ENCODE data around the gene CACNA2D3. TPM values are rescaled to one million over a fixed set of nuclear protein-coding genes. Genes with fewer than 3 reads are reported as not detected.
A peak's percentile ranks its signal among the peaks of the same experiment; 100 is the strongest.

CACNA2D3 gene
- total RNA-seq, 8 experiments from 2014 or later: 0.49 to 20.7 (median 9.7) TPM; not detected in 1

- 68 to 100% (median 83%) methylated on average over 1 to 5 of the region's 5 CpGs; no CpG with 5 or more reads in 1 of the 10 experiments for WGBS, 10 experiments
- no peak for ATAC-seq (replicated peaks in 6 of 8)
- in situ Hi-C loops (cut with MboI; ENCODE audit: low pct_unique_long_range_greater_than_20kb in 2 of 9, low sequenced_read_pairs in 9 of 9, unreplicated experiment in 9 of 9): loop anchor here in 3 of 9 experiments (25.0 kb wide), 1 partner anchor 407 kb away; no protein-coding TSS in a partner anchor
- no peak overlapping the region for H3K27ac ChIP-seq
- peaks cover 17 to 26% of the 10 kb centered on the region in 2 donors for H3K4me1 ChIP-seq (replicated peaks in 1 of 2)
- no peak overlapping the region for H3K4me3 ChIP-seq
These were observed 721.9 kb downstream of the CACNA2D3 start for GRCh38 chr3:54844211-54844610.

GRCh38 chr3:54845011-54845410 is 722.7 kb downstream of the CACNA2D3 start:
- H3K4me1 ChIP-seq (replicated peaks in 1 of 2): peaks cover 21 to 26% of the 10 kb centered on the region in 2 donors
- peak in 1 of 8 experiments; percentile 13 for ATAC-seq (replicated peaks in 6 of 8)
- in situ Hi-C loops (cut with MboI; ENCODE audit: low pct_unique_long_range_greater_than_20kb in 2 of 9, low sequenced_read_pairs in 9 of 9, unreplicated experiment in 9 of 9): loop anchor here in 3 of 9 experiments (25.0 kb wide), 1 partner anchor 408 kb away; no protein-coding TSS in a partner anchor
- no peak overlapping the region for H3K27ac ChIP-seq
- H3K4me3 ChIP-seq: no peak overlapping the region
- 14 to 100% (median 57%) methylated on average over 1 to 4 of the region's 4 CpGs; no CpG with 5 or more reads in 1 of the 10 experiments for WGBS, 10 experiments

GRCh38 chr3:54845551-54845950 is 723.2 kb downstream of the CACNA2D3 start:
- in situ Hi-C loops (cut with MboI; ENCODE audit: low pct_unique_long_range_greater_than_20kb in 2 of 9, low sequenced_read_pairs in 9 of 9, unreplicated experiment in 9 of 9): loop anchor here in 3 of 9 experiments (25.0 kb wide), 1 partner anchor 408 kb away; no protein-coding TSS in a partner anchor
- WGBS, 10 experiments: 8 to 89% (median 37%) methylated on average over 1 to 5 of the region's 5 CpGs; no CpG with 5 or more reads in 1 of the 10 experiments
- Histone ChIP-seq H3K27ac (no peak overlapping the region), H3K4me3 (no peak overlapping the region), H3K4me1 (replicated peaks in 1 of 2) (peaks cover 21 to 29% of the 10 kb centered on the region in 2 donors)
- peak in 5 of 8 experiments; percentile 59 to 74 (median 69) for ATAC-seq (replicated peaks in 6 of 8)

GRCh38 chr3:54846119-54846518 is 723.8 kb downstream of the CACNA2D3 start:
- in situ Hi-C loops (cut with MboI; ENCODE audit: low pct_unique_long_range_greater_than_20kb in 2 of 9, low sequenced_read_pairs in 9 of 9, unreplicated experiment in 9 of 9): loop anchor here in 3 of 9 experiments (25.0 kb wide), 1 partner anchor 409 kb away; no protein-coding TSS in a partner anchor
- peak in 5 of 8 experiments; percentile 42 to 78 (median 76) for ATAC-seq (replicated peaks in 6 of 8)
- Histone ChIP-seq H3K4me3 (no peak overlapping the region), H3K4me1 (replicated peaks in 1 of 2) (peaks cover 21 to 31% of the 10 kb centered on the region in 2 donors), H3K27ac (no peak overlapping the region)
- 18 to 96% (median 80%) methylated on average over 2 to 4 of the region's 4 CpGs; no CpG with 5 or more reads in 1 of the 10 experiments for WGBS, 10 experiments

GRCh38 chr3:54847361-54847760 is 725.0 kb downstream of the CACNA2D3 start:
- ATAC-seq (replicated peaks in 6 of 8): peak in 2 of 8 experiments; percentile 33 to 52
- H3K27ac ChIP-seq: no peak overlapping the region
- H3K4me3 ChIP-seq: no peak overlapping the region
- 39 to 100% (median 84%) methylated on average over 1 to 4 of the region's 4 CpGs for WGBS, 10 experiments
- in situ Hi-C loops (cut with MboI; ENCODE audit: low pct_unique_long_range_greater_than_20kb in 2 of 9, low sequenced_read_pairs in 9 of 9, unreplicated experiment in 9 of 9): loop anchor here in 3 of 9 experiments (25.0 kb wide), 1 partner anchor 410 kb away; no protein-coding TSS in a partner anchor
- peaks cover 21 to 31% of the 10 kb centered on the region in 2 donors for H3K4me1 ChIP-seq (replicated peaks in 1 of 2)

GRCh38 chr3:54849360-54849759 is 727.0 kb downstream of the CACNA2D3 start:
- ATAC-seq (replicated peaks in 6 of 8): no peak
- in situ Hi-C loops (cut with MboI; ENCODE audit: low pct_unique_long_range_greater_than_20kb in 2 of 9, low sequenced_read_pairs in 9 of 9, unreplicated experiment in 9 of 9): loop anchor here in 3 of 9 experiments (25.0 kb wide), 1 partner anchor 412 kb away; no protein-coding TSS in a partner anchor
- 31 to 100% (median 83%) methylated on average over 1 to 4 of the region's 4 CpGs; no CpG with 5 or more reads in 5 of the 10 experiments for WGBS, 10 experiments

GRCh38 chr3:54850484-54851018 is 728.2 kb downstream of the CACNA2D3 start:
- in situ Hi-C loops (cut with MboI; ENCODE audit: low pct_unique_long_range_greater_than_20kb in 2 of 9, low sequenced_read_pairs in 9 of 9, unreplicated experiment in 9 of 9): loop anchor here in 5 of 9 experiments (25.0 kb wide), 5 partner anchors 337 to 1412 kb away; partner anchors contain the start of gene WNT5A (in 3 of the 5)
- Histone ChIP-seq H3K4me1 (replicated peaks in 1 of 2) (peaks cover 18 to 22% of the 10 kb centered on the region in 2 donors), H3K27ac (no peak overlapping the region), H3K4me3 (no peak overlapping the region)
- 0 to 100% (median 55%) methylated on average over 1 to 2 of the region's 2 CpGs; no CpG with 5 or more reads in 2 of the 10 experiments for WGBS, 10 experiments
- ATAC-seq (replicated peaks in 6 of 8): peak in 4 of 8 experiments; percentile 15 to 78 (median 46)

More at GRCh38 chr3:54849360-54849759, 727.0 kb downstream of the CACNA2D3 start:
- Histone ChIP-seq H3K4me1 (replicated peaks in 1 of 2) (peaks cover 25 to 31% of the 10 kb centered on the region in 2 donors), H3K27ac (no peak overlapping the region), H3K4me3 (no peak overlapping the region)

GRCh38 chr3:54853573-54854404 is 731.4 kb downstream of the CACNA2D3 start:
- Histone ChIP-seq H3K27ac (no peak overlapping the region), H3K4me3 (no peak overlapping the region), H3K4me1 (replicated peaks in 1 of 2) (peaks cover 13 to 22% of the 10 kb centered on the region in 2 donors)
- in situ Hi-C loops (cut with MboI; ENCODE audit: low pct_unique_long_range_greater_than_20kb in 2 of 9, low sequenced_read_pairs in 9 of 9, unreplicated experiment in 9 of 9): loop anchor here in 5 of 9 experiments (25.0 kb wide), 5 partner anchors 334 to 1409 kb away; partner anchors contain the start of gene WNT5A (in 3 of the 5)
- 0 to 50% (median 21%) methylated on average over 2 to 12 of the region's 20 CpGs; no CpG with 5 or more reads in 2 of the 10 experiments for WGBS, 10 experiments
- peak; percentile 89 to 98 (median 95) for ATAC-seq (replicated peaks in 6 of 8)

- no peak overlapping the region for H3K27ac ChIP-seq
- in situ Hi-C loops (cut with MboI; ENCODE audit: low pct_unique_long_range_greater_than_20kb in 2 of 9, low sequenced_read_pairs in 9 of 9, unreplicated experiment in 9 of 9): loop anchor here in 5 of 9 experiments (25.0 kb wide), 5 partner anchors 331 to 1406 kb away; partner anchors contain the start of gene WNT5A (in 3 of the 5)
- peak in 1 of 8 experiments; percentile 19 for ATAC-seq (replicated peaks in 6 of 8)
- WGBS, 10 experiments: 100% methylated on average over 1 of the region's 1 CpG; no CpG with 5 or more reads in 7 of the 10 experiments
- H3K4me1 ChIP-seq (replicated peaks in 1 of 2): peaks cover 8 to 18% of the 10 kb centered on the region in 2 donors
- H3K4me3 ChIP-seq: no peak overlapping the region
These were observed 733.9 kb downstream of the CACNA2D3 start for GRCh38 chr3:54856271-54856670.

GRCh38 chr3:54857343-54857742 is 735.0 kb downstream of the CACNA2D3 start:
- no peak for ATAC-seq (replicated peaks in 6 of 8)
- peaks cover 8 to 18% of the 10 kb centered on the region in 2 donors for H3K4me1 ChIP-seq (replicated peaks in 1 of 2)
- 17 to 100% (median 79%) methylated on average over 1 to 3 of the region's 3 CpGs; no CpG with 5 or more reads in 6 of the 10 experiments for WGBS, 10 experiments
- H3K27ac ChIP-seq: no peak overlapping the region
- in situ Hi-C loops (cut with MboI; ENCODE audit: low pct_unique_long_range_greater_than_20kb in 2 of 9, low sequenced_read_pairs in 9 of 9, unreplicated experiment in 9 of 9): loop anchor here in 5 of 9 experiments (25.0 kb wide), 5 partner anchors 330 to 1405 kb away; partner anchors contain the start of gene WNT5A (in 3 of the 5)
- H3K4me3 ChIP-seq: no peak overlapping the region

- peaks cover 8 to 19% of the 10 kb centered on the region in 2 donors for H3K4me1 ChIP-seq (replicated peaks in 1 of 2)
- H3K4me3 ChIP-seq: no peak overlapping the region
- in situ Hi-C loops (cut with MboI; ENCODE audit: low pct_unique_long_range_greater_than_20kb in 2 of 9, low sequenced_read_pairs in 9 of 9, unreplicated experiment in 9 of 9): loop anchor here in 5 of 9 experiments (25.0 kb wide), 5 partner anchors 329 to 1404 kb away; partner anchors contain the start of gene WNT5A (in 3 of the 5)
- H3K27ac ChIP-seq: no peak overlapping the region
- peak in 3 of 8 experiments; percentile 19 to 53 (median 34) for ATAC-seq (replicated peaks in 6 of 8)
- 0 to 41% (median 18%) methylated on average over 1 to 4 of the region's 4 CpGs; no CpG with 5 or more reads in 3 of the 10 experiments for WGBS, 10 experiments
These were observed 735.9 kb downstream of the CACNA2D3 start for GRCh38 chr3:54858093-54858785.

All from motor neuron (in vitro differentiated cells).